ENCODE results near the gene SCAPER. TPM values are rescaled to one million over a fixed set of nuclear protein-coding genes. Genes with fewer than 3 reads are reported as not detected.

Gene SCAPER
- total RNA-seq, 3 donors from 2014 or later, result 15.8 to 33.1 (median 33.0) TPM

GRCh38 chr15:76866008-76866407, 39.1 kb downstream of the SCAPER start:
- no peaks in the 10 kb centered on the region for H3K4me1 ChIP-seq (ENCODE audit: low read depth)
- intact Hi-C loops (cut with DNase I, micrococcal nuclease), result no loop called here
- no peak overlapping the region for H3K4me3 ChIP-seq
- no peak for TF ChIP-seq CTCF (IDR thresholded peaks at IDR 0.05)
- no peak for DNase-seq
- H3K9me3 ChIP-seq, result no peaks in the 10 kb centered on the region
- H3K36me3 ChIP-seq (ENCODE audit: low read depth), result no peaks in the 10 kb centered on the region
- no peak for ATAC-seq

- no peaks in the 10 kb centered on the region for H3K36me3 ChIP-seq (ENCODE audit: low read depth)
- intact Hi-C loops (cut with DNase I, micrococcal nuclease), result no loop called here
- no peaks in the 10 kb centered on the region for H3K9me3 ChIP-seq
- H3K4me1 ChIP-seq (ENCODE audit: low read depth), result no peaks in the 10 kb centered on the region
- no peak for TF ChIP-seq CTCF (IDR thresholded peaks at IDR 0.05)
- DNase-seq (no peak), ATAC-seq (no peak)
- H3K4me3 ChIP-seq, result no peak overlapping the region
These were observed 39.6 kb downstream of the SCAPER start for GRCh38 chr15:76865548-76865991.

GRCh38 chr15:76864586-76864985, 40.6 kb downstream of the SCAPER start:
- no peaks in the 10 kb centered on the region for H3K9me3 ChIP-seq
- H3K4me1 ChIP-seq (ENCODE audit: low read depth), result no peaks in the 10 kb centered on the region
- intact Hi-C loops (cut with DNase I, micrococcal nuclease), result no loop called here
- no peak overlapping the region for H3K4me3 ChIP-seq
- no peaks in the 10 kb centered on the region for H3K36me3 ChIP-seq (ENCODE audit: low read depth)
- no peak for TF ChIP-seq CTCF (IDR thresholded peaks at IDR 0.05)
- DNase-seq (no peak), ATAC-seq (no peak)

- Histone ChIP-seq H3K9me3 (no peaks in the 10 kb centered on the region), H3K4me1 (ENCODE audit: low read depth) (no peaks in the 10 kb centered on the region), H3K4me3 (no peak overlapping the region), H3K36me3 (ENCODE audit: low read depth) (no peaks in the 10 kb centered on the region)
- ATAC-seq, result no peak
- DNase-seq, result no peak
- intact Hi-C loops (cut with DNase I, micrococcal nuclease), result no loop called here
- TF ChIP-seq CTCF (IDR thresholded peaks at IDR 0.05), result no peak
These were observed 41.4 kb downstream of the SCAPER start for GRCh38 chr15:76863693-76864092.

- intact Hi-C loops (cut with DNase I, micrococcal nuclease), result no loop called here
- DNase-seq, result no peak
- no peaks in the 10 kb centered on the region for H3K9me3 ChIP-seq
- ATAC-seq, result no peak
- H3K4me3 ChIP-seq, result no peak overlapping the region
- no peak for TF ChIP-seq CTCF (IDR thresholded peaks at IDR 0.05)
- H3K36me3 ChIP-seq (ENCODE audit: low read depth), result no peaks in the 10 kb centered on the region
- no peaks in the 10 kb centered on the region for H3K4me1 ChIP-seq (ENCODE audit: low read depth)
These were observed 42.0 kb downstream of the SCAPER start for GRCh38 chr15:76863123-76863522.

- DNase-seq (no peak), ATAC-seq (no peak)
- Histone ChIP-seq H3K36me3 (ENCODE audit: low read depth) (no peaks in the 10 kb centered on the region), H3K4me1 (ENCODE audit: low read depth) (no peaks in the 10 kb centered on the region), H3K4me3 (no peak overlapping the region), H3K9me3 (no peaks in the 10 kb centered on the region)
- intact Hi-C loops (cut with DNase I, micrococcal nuclease), result no loop called here
- TF ChIP-seq CTCF (IDR thresholded peaks at IDR 0.05), result no peak
These were observed 43.2 kb downstream of the SCAPER start for GRCh38 chr15:76861815-76862397.
